ENCODE measurements around the gene FBN3. TPM values are rescaled to one million over a fixed set of nuclear protein-coding genes. Genes with fewer than 3 reads are reported as not detected.

The FBN3 gene
- total RNA-seq, 4 donors from 2014 or later: under 0.01 TPM; not detected in 3

GRCh38 chr19:8079988-8080387, 69.4 kb downstream of the FBN3 start:
- H3K9me3 ChIP-seq: no peaks in the 10 kb centered on the region
- TF ChIP-seq, protein P1, sequence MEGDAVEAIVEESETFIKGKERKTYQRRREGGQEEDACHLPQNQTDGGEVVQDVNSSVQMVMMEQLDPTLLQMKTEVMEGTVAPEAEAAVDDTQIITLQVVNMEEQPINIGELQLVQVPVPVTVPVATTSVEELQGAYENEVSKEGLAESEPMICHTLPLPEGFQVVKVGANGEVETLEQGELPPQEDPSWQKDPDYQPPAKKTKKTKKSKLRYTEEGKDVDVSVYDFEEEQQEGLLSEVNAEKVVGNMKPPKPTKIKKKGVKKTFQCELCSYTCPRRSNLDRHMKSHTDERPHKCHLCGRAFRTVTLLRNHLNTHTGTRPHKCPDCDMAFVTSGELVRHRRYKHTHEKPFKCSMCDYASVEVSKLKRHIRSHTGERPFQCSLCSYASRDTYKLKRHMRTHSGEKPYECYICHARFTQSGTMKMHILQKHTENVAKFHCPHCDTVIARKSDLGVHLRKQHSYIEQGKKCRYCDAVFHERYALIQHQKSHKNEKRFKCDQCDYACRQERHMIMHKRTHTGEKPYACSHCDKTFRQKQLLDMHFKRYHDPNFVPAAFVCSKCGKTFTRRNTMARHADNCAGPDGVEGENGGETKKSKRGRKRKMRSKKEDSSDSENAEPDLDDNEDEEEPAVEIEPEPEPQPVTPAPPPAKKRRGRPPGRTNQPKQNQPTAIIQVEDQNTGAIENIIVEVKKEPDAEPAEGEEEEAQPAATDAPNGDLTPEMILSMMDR (IDR thresholded peaks at IDR 0.05): no peak
- TF ChIP-seq POLR2A (IDR thresholded peaks at IDR 0.05; ENCODE audit: low read depth): no peak
- TF ChIP-seq EP300 (IDR thresholded peaks at IDR 0.05): no peak
- no peak for TF ChIP-seq POLR2AphosphoS5 (IDR thresholded peaks at IDR 0.05)
- intact Hi-C loops (cut with DNase I): no loop called here
- no peaks in the 10 kb centered on the region for H3K36me3 ChIP-seq
- no peak overlapping the region for H3K27ac ChIP-seq (replicated peaks in 1 of 4)
- H3K4me1 ChIP-seq: no peaks in the 10 kb centered on the region
- H3K4me3 ChIP-seq: no peak overlapping the region
- no peaks in the 10 kb centered on the region for H3K27me3 ChIP-seq
- no peak for DNase-seq (ENCODE audit: extremely low spot score)
- 94% methylated on average over 3 of the region's 6 CpGs for WGBS

DNA sequence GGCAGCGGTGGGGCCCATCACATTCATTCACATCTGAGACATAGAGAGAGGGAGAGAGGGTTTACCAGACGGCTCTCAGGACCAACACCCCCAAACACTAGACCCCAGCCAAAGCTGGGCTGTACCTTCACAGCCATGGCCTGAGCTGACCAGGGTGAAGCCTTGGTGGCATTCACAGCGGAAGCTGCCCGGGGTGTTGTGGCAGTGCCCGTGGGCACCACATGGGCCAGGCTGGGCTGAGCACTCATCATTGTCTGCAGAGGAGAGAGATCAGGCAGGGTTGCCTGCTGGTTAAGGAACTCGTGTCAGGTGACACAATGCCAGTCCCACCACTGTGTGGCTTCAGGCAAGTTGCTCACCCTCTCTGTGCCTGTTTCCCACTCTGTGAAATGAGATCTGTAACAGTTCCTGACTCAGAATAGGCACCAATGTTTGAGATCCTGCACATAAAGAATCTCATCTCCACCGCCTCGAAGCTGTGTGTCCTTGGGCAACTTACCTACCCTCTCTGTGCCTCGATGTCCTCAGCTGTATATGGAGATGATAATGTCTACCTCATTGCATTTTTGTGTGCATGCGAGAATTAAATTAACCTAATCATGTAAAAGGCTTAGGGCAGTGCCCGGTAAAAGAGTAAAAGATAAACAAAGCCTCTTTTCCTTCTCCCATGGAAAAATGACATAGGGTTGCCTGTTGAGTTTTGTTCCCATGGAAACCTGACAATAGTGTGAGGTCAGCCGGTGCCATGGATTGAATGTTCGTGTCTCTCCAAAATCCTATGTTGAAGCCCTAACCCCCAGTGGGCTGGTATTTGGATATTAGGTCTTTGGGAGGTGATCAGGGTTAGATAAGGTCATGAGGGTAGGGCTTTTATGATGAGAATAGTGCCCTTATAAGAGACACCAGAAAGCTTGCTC, 74.0 kb downstream of the FBN3 start:
- TF ChIP-seq POLR2AphosphoS5 (IDR thresholded peaks at IDR 0.05) (no peak), EP300 (IDR thresholded peaks at IDR 0.05) (no peak), POLR2A (IDR thresholded peaks at IDR 0.05; ENCODE audit: low read depth) (no peak)
- TF ChIP-seq, protein P1 (IDR thresholded peaks at IDR 0.05): no peak
- no peaks in the 10 kb centered on the region for H3K27me3 ChIP-seq
- intact Hi-C loops (cut with DNase I): no loop called here

GRCh38 chr19:8074501-8074900, 74.9 kb downstream of the FBN3 start:
- H3K36me3 ChIP-seq: no peaks in the 10 kb centered on the region
- TF ChIP-seq, protein P1 (IDR thresholded peaks at IDR 0.05): no peak
- TF ChIP-seq EP300 (IDR thresholded peaks at IDR 0.05): no peak
- TF ChIP-seq POLR2A (IDR thresholded peaks at IDR 0.05; ENCODE audit: low read depth): no peak
- TF ChIP-seq POLR2AphosphoS5 (IDR thresholded peaks at IDR 0.05): no peak
- peaks cover 0 to 21% (median 13%) of the 10 kb centered on the region in 4 donors for H3K9me3 ChIP-seq
- no peak for DNase-seq (ENCODE audit: extremely low spot score)
- no peak overlapping the region for H3K4me3 ChIP-seq
- intact Hi-C loops (cut with DNase I): no loop called here
- H3K27me3 ChIP-seq: no peaks in the 10 kb centered on the region
- no peak overlapping the region for H3K27ac ChIP-seq (replicated peaks in 1 of 4)
- WGBS: 75% methylated on average over 1 of the region's 1 CpG
- H3K4me1 ChIP-seq: no peaks in the 10 kb centered on the region

More for the DNA sequence above, 74.0 kb downstream of the FBN3 start:
- H3K4me1 ChIP-seq: no peaks in the 10 kb centered on the region
- H3K4me3 ChIP-seq: no peak overlapping the region
- no peak for DNase-seq (ENCODE audit: extremely low spot score)
- no peak overlapping the region for H3K27ac ChIP-seq (replicated peaks in 1 of 4)
- peaks cover 0 to 12% (median 4%) of the 10 kb centered on the region in 4 donors for H3K9me3 ChIP-seq
- no peaks in the 10 kb centered on the region for H3K36me3 ChIP-seq
- WGBS: 80% methylated on average over 13 of the region's 13 CpGs

DNA sequence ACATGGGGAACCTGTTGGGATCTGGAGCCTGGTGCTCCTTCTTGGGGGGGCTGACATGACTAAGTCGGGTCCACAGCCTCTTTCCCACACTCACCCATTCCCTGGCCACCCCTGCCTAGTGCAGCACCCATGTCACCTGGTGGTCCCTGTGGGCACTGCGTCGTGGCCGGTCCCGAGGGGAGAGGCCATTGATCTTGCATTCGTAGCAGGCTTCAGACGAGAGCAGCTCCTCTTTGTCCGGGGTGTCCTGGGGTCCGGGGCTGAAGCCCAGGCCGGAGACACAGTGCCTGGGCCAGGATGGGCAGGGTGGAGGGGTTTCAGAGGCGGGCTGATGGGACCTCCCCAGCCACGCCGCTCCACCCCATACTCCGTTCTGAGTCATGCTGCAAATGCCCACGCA, 77.5 kb downstream of the FBN3 start:
- no peaks in the 10 kb centered on the region for H3K36me3 ChIP-seq
- no peak overlapping the region for H3K4me3 ChIP-seq
- intact Hi-C loops (cut with DNase I): no loop called here
- TF ChIP-seq EP300 (IDR thresholded peaks at IDR 0.05): no peak
- TF ChIP-seq, protein P1 (IDR thresholded peaks at IDR 0.05): no peak
- no peak for TF ChIP-seq POLR2A (IDR thresholded peaks at IDR 0.05; ENCODE audit: low read depth)
- no peak for TF ChIP-seq POLR2AphosphoS5 (IDR thresholded peaks at IDR 0.05)
- H3K9me3 ChIP-seq: peaks cover 0 to 32% (median 22%) of the 10 kb centered on the region in 4 donors
- DNase-seq (ENCODE audit: extremely low spot score): no peak
- no peaks in the 10 kb centered on the region for H3K4me1 ChIP-seq
- 88% methylated on average over 15 of the region's 15 CpGs for WGBS
- no peak overlapping the region for H3K27ac ChIP-seq (replicated peaks in 1 of 4)
- no peaks in the 10 kb centered on the region for H3K27me3 ChIP-seq
